Transverse colon (tissue), 4 donors: Measurements from ENCODE around the gene NWD2.

ENCODE experiments used
- CTCF ChIP-seq, 5 experiments: fragments of 200-600 bp in 3 of 5; fragments of 450-650 bp in 2 of 5; sonication (generic) in 3 of 5; IDR thresholded peaks; 1 replicate in 2 of 5; 2 replicates in 3 of 5; pipeline ENCODE4 v1.5.1; 2016 to 2017; ENCODE audit warnings: antibody characterized with exemption in 5 of 5, inconsistent platforms in 3 of 5, mild to moderate bottlenecking in 2 of 5, moderate library complexity in 1 of 5
- POLR2AphosphoS5 ChIP-seq, 3 donors: sonication (generic); formaldehyde crosslinking; IDR thresholded peaks; one replicate each; pipeline ENCODE4 v1.6.1; 2016; ENCODE audit warnings: antibody characterized with exemption in 3 of 3

- TF ChIP-seq CTCF (IDR thresholded peaks at IDR 0.05) (no peak), POLR2AphosphoS5 (IDR thresholded peaks at IDR 0.05) (peak in 1 of 3 donors; percentile 20)
Observed at GRCh38 chr4:37463033-37463856, 218.7 kb downstream of the NWD2 start.
